GM12875 (cell line): ENCODE data around the gene FSTL4.

Experiments
- H3K4me3 ChIP-seq: one replicate; pipeline ENCODE4 v1.5.1; 2011; ENCODE audit warnings: low read depth, low read length, control low read depth
- CTCF ChIP-seq: IDR thresholded peaks from 2 replicates; pipeline ENCODE4 v1.5.1; 2011; ENCODE audit warnings: low read depth, mild to moderate bottlenecking, control low read depth, inconsistent platforms, low read length, moderate library complexity, borderline replicate concordance; ENCODE audit not compliant: insufficient read depth

FSTL4 gene

GRCh38 chr5:133371371-133372155, 240.8 kb downstream of the FSTL4 start:
- no peak for TF ChIP-seq CTCF
- H3K4me3 ChIP-seq, result no peak overlapping the region

- no peak overlapping the region for H3K4me3 ChIP-seq
- TF ChIP-seq CTCF, result no peak
Measured at GRCh38 chr5:133370904-133371303, 241.4 kb downstream of the FSTL4 start.

GRCh38 chr5:133370036-133370831, 242.1 kb downstream of the FSTL4 start:
- TF ChIP-seq CTCF, result no peak
- H3K4me3 ChIP-seq, result no peak overlapping the region

- TF ChIP-seq CTCF, result no peak
- H3K4me3 ChIP-seq, result no peak overlapping the region
Measured at GRCh38 chr5:133368916-133369783, 243.2 kb downstream of the FSTL4 start.

- no peak overlapping the region for H3K4me3 ChIP-seq
- no peak for TF ChIP-seq CTCF
Measured at GRCh38 chr5:133367984-133368383, 244.4 kb downstream of the FSTL4 start.

- H3K4me3 ChIP-seq, result no peak overlapping the region
- no peak for TF ChIP-seq CTCF
Measured at GRCh38 chr5:133367071-133367786, 245.1 kb downstream of the FSTL4 start.
